Tracheal epithelial cell (primary cell): ENCODE results near the gene HOXA13. TPM values are rescaled to one million over a fixed set of nuclear protein-coding genes. Genes with fewer than 3 reads are reported as not detected.

Experiments used
- total RNA-seq: library from RNA; depleted of rRNA; stranded (reverse); fragments of >200 nt; gene quantifications from 2 replicates; pipeline ENCODE4 v1.2.1, GENCODE V29; 2014

Gene HOXA13
- not detected in 2 replicates for total RNA-seq

DNA sequence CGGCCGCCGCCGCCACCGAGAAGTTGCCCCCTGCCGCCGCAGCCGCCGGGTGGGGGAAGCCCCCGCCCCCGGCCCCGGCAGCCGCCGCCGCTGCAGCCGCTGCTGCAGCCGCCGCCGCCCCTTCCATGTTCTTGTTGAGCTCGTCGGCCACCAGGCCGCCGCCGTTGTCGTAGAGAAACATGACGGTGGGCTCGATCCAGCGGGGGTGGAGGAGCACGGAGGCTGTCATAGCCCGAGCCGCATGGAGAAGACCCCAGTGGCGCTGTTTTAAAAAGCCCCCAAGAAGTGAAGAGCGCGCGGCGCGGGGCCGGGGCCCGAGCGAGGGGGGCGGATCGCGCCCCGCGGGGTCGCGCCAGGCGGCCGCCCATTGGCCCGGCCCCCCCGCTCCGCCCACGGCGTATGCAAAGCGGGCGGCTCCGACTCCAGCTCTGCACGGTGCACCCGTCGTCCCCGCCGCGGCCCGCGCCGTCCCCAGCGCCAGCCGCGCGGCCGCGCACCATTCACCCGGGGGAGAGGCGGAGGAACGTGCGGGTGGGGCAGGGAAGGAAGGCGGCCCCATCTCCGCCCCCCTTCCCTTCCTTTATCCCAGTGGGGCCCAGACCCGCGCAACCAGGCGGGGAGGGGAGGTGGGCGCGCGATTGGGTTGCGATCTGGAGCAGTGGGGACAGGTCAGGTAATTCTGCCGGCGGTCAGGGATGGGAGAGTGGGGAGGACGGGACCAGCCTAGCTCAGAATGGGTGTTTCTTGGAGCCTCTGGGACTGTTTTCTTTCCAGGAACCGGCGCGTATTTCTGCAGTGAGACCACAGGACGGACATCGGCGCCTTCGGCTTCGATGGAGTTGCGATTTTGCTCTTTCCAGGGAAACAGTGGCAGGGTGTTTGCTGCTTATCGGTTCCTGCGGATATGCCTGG, at the start of gene HOXA13:
Gene HOXA13 (minus strand): TSS at position 243 of the 912 bp plus-strand sequence. CDS start 14 bp downstream, at position 229.

GRCh38 chr7:27242555-27243339, 42.9 kb upstream of the HOXA13 start, which contains the start of gene EVX1:
Gene EVX1, plus strand, starts transcription at chr7:27242802. Its CDS starts 229 bp downstream, at chr7:27243031.

GRCh38 chr7:27185013-27185853, 14.7 kb downstream of the HOXA13 start, which contains the start of gene HOXA11:
Gene HOXA11, minus strand, starts transcription at chr7:27185232. Its CDS starts 88 bp downstream, at chr7:27185144.

GRCh38 chr7:27173956-27174873, 25.7 kb downstream of the HOXA13 start, which contains the start of gene HOXA10:
Gene HOXA10, minus strand, starts transcription at chr7:27174320. Its CDS starts 14 bp downstream, at chr7:27174306.

GRCh38 chr7:27165089-27165995, 34.5 kb downstream of the HOXA13 start, which contains the start of gene HOXA9:
Gene HOXA9, minus strand, starts transcription at chr7:27165537. Its CDS starts 80 bp downstream, at chr7:27165457.

DNA sequence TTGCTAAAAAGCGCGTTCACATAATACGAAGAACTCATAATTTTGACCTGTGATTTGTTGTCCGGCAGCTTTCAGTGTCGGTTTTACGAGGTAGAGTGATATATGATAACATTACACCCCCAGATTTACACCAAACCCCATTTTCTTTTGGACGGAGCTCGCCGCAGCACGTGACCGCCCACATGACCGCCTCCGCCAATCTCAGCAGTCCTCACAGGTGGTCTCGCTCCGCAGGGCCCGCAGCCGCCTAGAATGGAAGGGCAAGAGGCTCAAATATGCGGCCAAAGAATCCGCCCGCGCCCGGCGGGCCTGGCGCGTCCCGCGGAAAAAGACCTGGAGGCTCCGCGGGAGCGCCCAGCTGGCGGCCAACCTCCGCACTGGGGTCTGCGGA, 43.4 kb downstream of the HOXA13 start, which contains the start of gene HOXA7:
Gene HOXA7 (minus strand): TSS at position 168 of the 391 bp plus-strand sequence. CDS start 130 bp downstream, at position 38.

DNA sequence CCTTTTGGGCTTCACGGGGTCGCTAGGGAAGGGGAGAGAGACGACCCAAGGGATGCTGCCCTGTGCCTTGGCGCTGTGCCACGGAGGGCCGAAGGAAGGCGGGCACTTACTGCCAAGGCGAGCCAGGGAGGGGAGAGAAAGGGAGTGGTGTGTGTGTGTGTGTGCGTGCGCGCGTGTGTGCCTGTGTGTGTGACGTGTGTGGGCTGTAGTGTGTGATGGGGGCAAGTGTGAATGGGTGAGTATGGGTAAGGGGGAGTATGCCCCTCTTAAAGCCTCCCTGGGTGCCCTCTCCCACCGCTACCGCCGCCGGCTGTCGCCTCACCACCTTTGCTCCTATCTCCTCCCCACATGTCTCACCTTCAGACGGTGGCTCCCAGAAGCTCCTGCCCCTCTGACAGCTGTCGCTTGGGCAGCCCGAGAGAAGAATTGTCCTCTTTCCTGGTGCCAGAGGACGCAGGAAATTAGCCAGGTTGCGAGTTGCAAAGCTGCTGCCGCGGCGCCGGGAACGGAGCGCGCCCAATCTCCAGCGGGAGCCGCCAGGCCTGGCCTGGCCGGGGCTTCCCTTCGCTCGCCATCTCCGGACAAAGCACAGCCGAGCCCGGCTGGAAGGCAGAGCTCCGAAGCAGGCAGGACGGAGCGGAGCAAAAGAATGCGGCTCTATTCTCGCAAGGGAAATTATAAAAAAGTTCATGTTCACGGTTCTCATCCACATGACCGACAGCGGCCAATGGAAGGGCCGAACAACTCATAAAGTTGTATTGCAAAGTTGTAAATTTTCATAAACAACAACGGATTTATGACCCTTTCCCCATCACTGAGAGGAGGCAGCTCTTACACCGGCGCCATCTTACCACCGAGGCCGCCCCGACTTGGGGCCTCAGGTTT, 47.7 kb downstream of the HOXA13 start, which contains the start of gene HOXA3:
Gene HOXA3 (minus strand): TSS at position 653 of the 885 bp plus-strand sequence. CDS start 41,943 bp downstream, outside the sequence.

GRCh38 chr7:27147199-27148030, 52.5 kb downstream of the HOXA13 start, which contains the start of gene HOXA6:
Gene HOXA6, minus strand, starts transcription at chr7:27147774. Its CDS starts 25 bp downstream, at chr7:27147749.

Other genes with a start within 250 kb of the HOXA13 start
- 0.48 and 0.64 TPM in 2 replicates for gene HOXA1, start 104.1 kb downstream of the HOXA13 start, total RNA-seq
- not detected in 2 replicates for gene HOXA2, start 97.4 kb downstream of the HOXA13 start, total RNA-seq
- 0.21 and 0.24 TPM in 2 replicates for gene HOXA4, start 69.3 kb downstream of the HOXA13 start, total RNA-seq
- gene HOXA5, start 56.4 kb downstream of the HOXA13 start, total RNA-seq, result 0.43 and 1.9 TPM in 2 replicates
- gene HOXA6, start 52.3 kb downstream of the HOXA13 start, total RNA-seq, result 0.72 TPM in 1 of 2 replicates, not detected in the other
- gene HOXA3, start 47.5 kb downstream of the HOXA13 start, total RNA-seq, result 0.85 and 1.7 TPM in 2 replicates
- gene HOXA7, start 43.4 kb downstream of the HOXA13 start, total RNA-seq, result 0.96 TPM in 1 of 2 replicates, not detected in the other
- gene HOXA9, start 34.6 kb downstream of the HOXA13 start, total RNA-seq, result 4.3 TPM in 1 of 2 replicates, not detected in the other
- gene HOXA10, start 25.8 kb downstream of the HOXA13 start, total RNA-seq, result under 0.01 and 2.2 TPM in 2 replicates
- gene HOXA11, start 14.9 kb downstream of the HOXA13 start, total RNA-seq, result 0.72 TPM in 1 of 2 replicates, not detected in the other
- gene EVX1, start 42.7 kb upstream of the HOXA13 start, total RNA-seq, result not detected in 2 replicates